GM19438 (cell line): ENCODE data around the gene BEST4.
"Not testable (repeated sequence)": the region's sequence is repeated elsewhere in the genome, so short reads cannot be mapped to it uniquely, and the experiment has no call there.

Experiments used
- ATAC-seq: cut with Tn5 transposase; IDR thresholded peaks from one replicate; pipeline ENCODE4 v1.9.1; 2021; ENCODE audit warnings: low read depth; ENCODE audit not compliant: unreplicated experiment

Gene BEST4

DNA sequence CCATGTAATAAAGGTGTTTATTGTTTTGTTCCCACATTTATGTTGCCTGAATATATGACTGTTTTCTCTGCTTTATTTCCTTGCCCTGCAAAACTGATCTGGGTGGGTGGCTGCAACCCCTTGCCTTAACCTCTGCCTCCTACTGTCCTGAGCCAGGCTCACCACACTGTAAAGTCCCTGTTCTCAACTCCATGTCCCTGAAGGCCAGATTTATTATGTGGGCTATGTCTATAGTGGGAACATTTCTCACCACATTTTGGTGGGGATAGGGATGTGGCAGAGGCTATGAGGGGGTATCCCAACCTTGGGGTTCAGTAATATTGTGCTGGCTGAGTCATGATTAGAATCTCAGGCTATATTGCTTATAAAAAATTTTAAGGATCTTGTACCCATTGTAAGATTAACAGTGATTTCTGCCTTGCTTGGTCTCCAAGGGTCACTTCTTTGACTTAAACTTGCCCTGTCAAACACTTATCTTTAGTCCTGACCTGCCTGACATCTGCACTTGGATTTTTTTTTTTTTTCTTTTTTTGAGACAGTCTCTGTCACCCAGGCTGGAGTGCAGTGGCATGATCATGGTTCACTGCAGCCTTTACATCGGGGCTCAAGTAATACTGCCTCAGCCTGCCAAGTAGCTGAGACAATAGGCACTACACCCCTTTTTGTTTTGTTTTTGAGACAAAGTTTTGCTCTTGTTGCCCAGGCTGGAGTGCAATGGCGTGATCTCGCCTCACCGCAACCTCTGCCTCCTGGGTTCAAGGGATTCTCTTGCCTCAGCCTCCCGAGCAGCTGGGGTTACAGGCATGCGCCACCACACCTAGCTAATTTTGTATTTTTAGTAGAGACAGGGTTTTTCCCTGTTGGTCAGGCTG, 9.0 kb downstream of the BEST4 start:
- ATAC-seq = no peak

DNA sequence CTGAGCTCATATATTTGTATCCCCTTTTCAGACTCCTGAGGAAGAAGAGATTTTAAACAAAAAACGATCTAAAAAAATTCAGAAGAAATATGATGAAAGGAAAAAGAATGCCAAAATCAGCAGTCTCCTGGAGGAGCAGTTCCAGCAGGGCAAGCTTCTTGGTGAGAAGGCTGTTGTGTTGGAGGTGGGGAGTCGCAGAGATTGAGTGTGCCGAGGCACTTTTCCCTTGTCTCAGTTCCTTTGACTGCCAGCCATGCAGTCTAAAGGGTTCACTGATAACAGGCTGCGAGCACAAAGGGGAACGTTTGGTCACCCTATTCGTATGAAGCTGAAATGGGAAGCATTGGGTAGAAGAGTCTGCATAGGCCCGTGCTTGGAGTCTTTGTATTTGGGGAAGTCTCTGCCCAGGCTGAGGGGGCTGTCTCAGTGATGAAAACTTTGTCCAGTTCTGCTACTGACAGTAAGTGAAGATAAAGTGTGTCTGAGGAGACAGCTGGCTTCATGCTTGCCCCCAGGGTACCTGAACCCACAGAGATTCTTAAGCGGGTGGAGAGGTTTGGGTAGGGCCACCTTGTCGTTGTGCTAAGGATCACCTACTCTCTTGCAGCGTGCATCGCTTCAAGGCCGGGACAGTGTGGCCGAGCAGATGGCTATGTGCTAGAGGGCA, 9.9 kb downstream of the BEST4 start:
- ATAC-seq = no peak

DNA sequence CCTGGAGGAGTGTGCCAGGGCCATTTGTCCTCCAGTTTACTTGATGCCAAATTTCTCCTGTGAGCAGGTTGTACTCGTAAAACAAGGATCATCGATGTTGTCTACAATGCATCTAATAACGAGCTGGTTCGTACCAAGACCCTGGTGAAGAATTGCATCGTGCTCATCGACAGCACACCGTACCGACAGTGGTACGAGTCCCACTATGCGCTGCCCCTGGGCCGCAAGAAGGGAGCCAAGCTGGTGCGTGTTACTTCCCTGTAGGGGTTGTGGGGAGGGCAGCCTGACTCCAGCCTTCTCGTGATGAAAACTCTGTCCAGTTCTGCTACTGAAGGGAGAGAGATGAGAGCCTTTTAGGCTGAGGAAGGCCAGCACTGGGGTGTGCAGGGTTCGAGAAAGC, 10.4 kb downstream of the BEST4 start:
- no peak for ATAC-seq

DNA sequence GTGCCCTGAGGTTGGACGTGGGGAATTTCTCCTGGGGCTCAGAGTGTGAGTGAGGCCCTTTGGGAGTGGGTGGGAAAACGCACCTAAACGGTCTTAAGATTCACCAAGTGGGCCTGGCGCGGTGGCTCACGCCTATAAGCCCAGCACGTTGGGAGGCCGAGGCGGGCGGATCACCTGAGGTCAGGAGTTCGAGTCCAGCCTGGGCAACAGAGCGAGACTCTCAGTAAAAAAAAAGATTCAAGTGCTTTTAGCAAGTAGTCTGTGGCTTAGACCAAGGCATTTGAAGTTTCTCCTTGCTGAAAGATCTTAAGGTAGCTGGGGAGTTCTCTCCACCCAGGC, 11.3 kb downstream of the BEST4 start:
- no peak for ATAC-seq

DNA sequence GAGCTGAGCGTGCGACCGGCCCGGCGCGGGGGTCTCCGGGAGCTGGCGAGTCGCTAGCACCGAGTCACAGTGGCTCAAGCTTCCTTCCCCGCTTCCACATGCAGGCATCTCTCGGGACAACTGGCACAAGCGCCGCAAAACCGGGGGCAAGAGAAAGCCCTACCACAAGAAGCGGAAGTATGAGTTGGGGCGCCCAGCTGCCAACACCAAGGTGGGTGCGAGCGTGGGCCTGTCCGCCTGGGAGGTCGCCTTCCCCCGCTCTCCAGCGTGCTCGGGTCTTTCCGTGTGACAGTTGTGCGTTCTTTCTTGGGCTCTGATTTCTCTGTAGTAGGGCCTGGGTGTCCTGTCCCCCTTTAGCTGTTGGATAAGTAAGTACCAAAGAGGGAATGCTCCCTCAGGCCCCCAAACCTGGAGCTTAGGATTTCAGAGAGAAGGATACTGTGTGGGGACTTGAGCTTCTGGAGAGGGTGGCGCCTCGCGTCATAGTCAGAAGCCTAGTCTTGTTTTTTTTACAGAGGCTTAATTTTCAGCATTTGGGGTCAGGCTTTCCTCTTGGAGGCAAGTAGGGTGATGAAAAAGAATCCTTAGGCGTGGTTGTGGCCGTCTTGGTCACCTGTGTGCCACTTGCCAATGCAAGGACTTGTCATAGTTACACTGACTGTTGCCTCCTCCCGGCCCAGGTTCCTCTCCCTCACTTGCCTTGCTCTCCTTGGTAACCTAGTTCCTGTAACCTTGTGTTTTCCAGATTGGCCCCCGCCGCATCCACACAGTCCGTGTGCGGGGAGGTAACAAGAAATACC, 11.8 kb downstream of the BEST4 start:
- no peak for ATAC-seq

DNA sequence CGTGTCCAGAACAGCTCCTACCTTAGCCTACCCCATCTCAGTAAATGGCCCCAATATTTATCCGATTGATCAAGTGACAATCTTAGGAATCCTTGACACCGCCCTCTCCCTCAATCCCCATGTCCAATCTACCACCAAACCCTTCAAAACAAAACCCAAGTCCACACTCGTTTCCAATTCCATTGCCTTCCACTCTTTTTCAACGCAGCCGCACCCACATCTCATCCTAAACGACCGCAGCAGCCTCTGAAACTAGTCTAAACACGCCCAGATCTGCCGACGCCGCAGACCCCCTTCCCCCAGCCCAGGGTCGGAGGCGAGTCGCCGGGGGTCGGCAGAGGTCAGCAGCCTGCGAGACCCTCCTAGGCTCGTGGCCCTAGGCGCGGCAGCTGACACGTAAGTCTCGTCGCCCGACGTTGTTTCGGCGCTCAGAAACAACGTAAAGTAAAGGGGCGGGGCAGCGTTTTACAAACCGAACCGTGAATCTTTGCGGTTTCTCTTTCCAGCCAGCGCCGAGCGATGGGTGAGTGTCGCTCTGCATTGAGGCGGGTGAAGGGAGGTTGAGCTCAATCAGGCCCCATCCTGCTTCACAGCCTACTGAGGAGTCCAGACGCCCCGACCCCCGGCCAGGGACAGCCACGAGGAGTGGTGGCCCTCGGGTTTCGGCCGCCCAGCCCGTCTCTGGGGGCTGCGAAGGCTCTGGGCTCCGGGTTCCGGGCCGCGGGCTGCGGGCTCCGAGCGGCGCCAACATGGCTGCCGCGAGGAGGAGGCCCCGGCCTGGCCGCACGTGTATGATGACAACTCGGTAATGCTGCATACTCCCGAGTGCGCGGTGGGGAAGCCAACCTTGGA, 12.7 kb downstream of the BEST4 start, which contains the start of gene RPS8:
RPS8 (plus strand) TSS at position 463 of the 852 bp plus-strand sequence; CDS start at position 520, 57 bp downstream.
- ATAC-seq = peak; percentile 75

DNA sequence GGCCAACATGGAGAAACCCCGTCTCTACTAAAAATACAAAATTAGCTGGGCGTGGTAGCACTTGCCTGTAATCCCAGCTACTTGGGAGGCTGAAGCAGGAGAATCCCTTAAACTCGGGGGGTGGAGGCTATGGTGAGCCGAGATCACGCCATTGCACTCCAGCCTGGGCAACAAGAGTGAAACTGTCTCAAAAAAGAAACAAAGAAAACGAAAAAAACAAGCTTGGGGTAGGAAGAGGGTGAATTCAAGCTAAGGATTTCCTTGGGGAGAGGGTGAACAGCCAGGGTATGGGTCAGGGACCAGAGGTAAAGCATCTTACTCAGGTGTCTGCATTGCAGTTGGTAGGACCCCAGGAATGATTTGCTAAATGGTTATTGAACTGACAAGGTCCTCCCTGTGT, 21.5 kb downstream of the BEST4 start:
- ATAC-seq = not testable (repeated sequence)

DNA sequence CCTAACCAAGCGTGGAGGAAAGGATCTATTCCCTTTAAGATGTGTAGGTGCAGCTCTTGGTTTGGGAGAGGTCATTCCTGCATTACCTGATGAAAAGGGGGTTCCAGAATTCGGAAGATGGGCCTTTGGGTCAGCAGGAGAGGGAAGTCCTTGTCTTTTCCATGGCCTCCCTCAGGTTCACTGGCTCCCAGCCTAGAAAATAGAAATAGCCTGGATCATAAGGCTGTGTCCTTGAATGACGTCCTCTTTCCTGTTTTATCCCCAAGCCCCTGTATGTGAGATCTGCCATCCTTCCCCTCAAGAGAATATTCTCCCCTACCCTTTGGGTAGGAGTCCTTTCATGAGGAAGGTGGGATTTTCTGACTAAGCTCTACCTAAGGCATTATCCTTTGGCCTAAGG, 27.1 kb downstream of the BEST4 start:
- no peak for ATAC-seq

DNA sequence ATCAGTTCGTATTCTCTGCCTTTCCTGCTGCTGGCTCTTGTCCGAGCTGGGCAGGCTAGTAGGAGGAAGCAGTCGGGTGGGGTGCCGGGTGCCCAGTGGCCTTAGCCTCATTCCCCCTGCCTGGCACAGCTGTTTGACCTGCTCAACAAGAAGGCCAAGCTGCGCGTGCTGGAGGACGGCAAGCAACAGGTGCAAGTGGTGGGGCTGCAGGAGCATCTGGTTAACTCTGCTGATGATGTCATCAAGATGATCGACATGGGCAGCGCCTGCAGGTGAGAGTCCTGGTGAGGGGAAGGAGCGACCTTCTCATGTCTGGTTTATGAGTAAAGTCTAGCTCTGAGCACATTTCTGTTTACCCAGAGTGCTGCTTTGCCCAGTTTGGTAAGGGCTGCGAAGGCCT, 28.9 kb downstream of the BEST4 start:
- no peak for ATAC-seq

DNA sequence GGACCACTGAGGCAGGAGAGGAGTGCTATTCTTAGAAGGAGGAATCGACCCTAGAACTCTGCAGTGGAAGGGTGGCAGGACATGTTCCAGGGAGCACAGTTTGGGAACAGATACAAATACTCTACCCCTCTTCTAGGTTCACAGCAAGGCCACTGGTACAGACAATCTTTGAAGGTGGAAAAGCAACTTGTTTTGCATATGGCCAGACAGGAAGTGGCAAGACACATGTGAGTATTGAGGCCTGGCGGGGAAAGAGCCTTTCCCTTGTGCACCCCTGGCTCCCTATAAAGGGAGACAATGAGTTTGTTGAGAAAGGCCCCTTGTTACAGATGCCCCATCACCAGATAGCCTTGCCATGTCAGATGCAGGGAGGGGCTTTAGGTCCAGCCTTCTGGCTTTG, 30.6 kb downstream of the BEST4 start:
- ATAC-seq = no peak

DNA sequence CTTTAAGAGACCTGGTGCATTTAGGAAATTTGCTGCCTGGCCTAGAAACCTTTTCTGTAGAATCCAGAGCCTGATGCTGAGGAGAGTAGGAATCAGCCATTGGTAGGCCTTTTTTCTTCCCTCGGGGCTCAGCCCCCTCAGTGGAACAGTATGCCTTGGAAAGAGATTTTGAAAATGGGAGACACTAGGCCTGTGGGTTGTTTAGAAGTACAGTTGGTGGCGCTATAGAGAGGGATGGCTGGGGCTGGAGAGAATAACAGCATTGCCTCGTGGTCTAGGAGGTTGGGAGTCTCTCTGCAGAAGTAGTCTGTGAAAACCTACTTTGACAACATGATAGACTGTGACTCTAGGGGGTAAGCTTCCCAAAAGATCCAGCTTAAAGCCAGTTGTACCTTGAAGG, 40.1 kb downstream of the BEST4 start:
- ATAC-seq = no peak

DNA sequence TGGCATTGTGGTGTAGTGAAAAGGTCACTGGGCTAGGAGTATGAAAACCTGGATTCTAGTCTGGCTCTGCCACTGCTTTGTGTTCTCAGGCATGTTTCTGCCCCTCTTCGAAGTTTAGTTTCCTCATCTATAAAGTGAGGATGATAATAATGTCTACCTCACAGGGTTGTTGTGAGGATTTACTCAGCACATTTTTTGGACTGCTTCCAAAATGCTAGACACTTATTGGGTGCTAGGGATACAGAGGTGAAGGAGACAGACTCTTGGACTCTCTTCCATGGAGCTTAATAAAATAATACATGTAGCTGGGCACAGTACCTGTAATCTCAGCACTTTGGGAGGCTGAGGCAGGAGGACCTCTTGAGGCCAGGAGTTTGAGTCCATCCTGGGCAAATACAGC, 44.8 kb downstream of the BEST4 start:
- no peak for ATAC-seq

DNA sequence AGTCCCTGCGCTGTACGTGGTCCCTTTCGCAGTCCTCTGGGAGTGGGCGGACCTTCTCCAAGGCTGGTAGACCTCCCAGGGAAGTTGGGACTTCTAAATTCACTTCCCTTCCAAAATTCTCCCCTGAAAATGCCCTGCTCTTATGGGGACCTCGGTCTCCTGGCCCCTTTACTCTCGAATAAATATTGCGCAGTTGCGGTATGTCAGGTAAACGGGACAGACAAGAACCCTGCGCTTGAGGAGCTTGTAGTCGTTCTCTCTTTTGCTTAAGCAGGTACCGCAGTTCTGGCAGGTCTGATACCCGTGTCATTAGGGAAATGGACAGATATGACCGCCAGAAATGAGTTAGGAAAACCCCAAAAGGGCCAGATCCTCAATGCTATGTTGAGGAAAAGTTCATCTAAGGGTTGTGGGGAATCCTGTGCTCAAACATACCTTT, 47.8 kb downstream of the BEST4 start:
- no peak for ATAC-seq

DNA sequence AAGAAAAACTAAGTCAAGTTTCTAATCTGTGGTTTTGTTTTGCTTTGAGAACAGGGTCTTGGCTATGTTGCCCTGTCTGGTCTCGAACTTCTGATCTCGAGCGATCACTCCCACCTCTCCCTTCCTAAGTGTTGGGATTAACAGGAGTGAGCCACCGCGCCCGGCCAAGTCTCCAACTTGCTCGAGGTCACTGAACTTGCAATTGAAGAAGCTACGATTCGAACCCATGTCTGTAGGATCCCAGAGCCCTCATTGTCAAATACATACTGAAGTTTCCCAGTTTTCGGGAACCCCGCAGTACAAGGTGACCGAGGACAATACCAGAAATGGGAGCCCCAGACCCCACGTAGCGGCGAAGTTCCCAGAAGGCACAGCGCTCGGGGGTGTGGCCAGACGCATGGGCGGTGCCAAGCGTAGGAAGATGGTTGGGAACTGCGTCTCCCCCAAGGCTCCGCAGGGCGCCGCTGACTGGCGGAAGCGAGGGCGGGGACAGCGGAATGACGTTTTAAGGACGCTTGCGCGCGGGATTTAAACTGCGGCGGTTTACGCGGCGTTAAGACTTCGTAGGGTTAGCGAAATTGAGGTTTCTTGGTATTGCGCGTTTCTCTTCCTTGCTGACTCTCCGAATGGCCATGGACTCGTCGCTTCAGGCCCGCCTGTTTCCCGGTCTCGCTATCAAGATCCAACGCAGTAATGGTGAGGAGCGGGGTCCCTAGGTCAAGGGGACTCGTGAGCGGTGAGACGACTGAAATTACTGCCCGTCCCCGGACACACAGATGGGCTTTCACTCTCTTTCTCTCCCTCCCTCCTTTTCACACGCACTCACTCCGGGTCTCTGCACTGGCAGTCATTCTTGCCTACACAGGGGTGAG, 48.4 kb downstream of the BEST4 start, which contains the start of gene KIF2C:
KIF2C (plus strand) TSS at position 531 of the 872 bp plus-strand sequence; CDS start at position 627, 96 bp downstream.
- ATAC-seq = peak; percentile 97

DNA sequence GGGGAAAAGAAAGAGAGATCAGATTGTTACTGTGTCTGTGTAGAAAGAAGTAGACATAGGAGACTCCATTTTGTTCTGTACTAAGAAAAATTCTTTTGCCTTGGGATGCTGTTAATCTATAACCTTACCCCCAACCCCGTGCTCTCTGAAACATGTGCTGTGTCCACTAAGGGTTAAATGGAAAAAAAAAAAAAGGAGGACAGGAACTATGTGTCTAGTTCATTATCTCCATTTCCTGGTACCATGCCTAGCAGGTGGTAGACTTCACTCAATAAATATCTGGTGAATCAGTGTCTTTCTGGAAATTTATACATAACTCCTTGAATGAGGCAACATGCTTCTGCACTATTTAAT, 49.0 kb downstream of the BEST4 start:
- not testable (repeated sequence) for ATAC-seq

DNA sequence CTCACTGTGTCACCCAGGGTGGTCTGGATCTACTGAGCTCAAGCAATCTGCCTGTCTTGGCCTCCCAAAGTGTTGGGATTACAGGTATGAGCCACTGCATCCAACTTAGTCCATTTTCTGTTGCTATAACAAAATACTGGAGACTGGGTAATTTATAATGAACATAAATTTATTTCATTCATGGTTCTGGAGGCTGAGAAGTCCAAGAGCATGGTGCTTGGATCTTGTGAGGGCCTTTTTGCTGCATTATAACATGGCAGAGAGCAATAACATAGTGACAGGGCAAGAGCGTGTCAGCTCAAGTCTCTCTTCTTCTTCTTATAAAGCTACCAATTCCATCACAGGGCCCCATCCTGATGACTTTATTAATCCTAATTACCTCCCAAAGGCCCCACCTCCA, 52.0 kb downstream of the BEST4 start:
- ATAC-seq = no peak

DNA sequence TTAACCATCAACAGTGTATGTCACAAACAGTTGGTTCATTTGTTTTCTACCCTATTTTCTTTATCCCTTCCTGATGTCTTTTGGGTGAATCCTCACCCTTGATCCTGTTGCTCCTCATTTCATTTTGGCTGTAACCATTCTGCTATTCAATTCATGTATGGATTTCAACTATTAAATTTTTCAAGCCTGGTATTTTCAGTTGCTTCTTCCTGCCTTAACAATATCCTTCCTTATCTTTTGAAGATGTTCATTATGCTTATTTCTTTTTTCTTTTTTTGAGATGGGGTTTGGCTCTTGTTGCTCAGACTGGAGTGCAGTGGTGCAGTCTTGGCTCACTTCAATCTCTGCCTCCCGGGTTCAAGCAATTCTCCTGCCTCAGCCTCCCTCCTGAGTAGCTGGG, 54.2 kb downstream of the BEST4 start:
- ATAC-seq = no peak
